Tibial nerve (tissue), 3 donors: ENCODE data around the gene S100A10.

ENCODE experiments used
- EP300 ChIP-seq, 2 donors: sonication (generic); formaldehyde crosslinking; IDR thresholded peaks; one replicate each; pipeline ENCODE4 v1.6.1; 2017; ENCODE audit warnings: antibody characterized with exemption in 2 of 2, mild to moderate bottlenecking in 1 of 2
- POLR2A ChIP-seq, 2 donors: fragments of 450-650 bp; IDR thresholded peaks; one replicate each; pipeline ENCODE4 v1.6.1; 2017; ENCODE audit warnings: antibody characterized with exemption in 2 of 2, mild to moderate bottlenecking in 2 of 2, moderate library complexity in 2 of 2

DNA sequence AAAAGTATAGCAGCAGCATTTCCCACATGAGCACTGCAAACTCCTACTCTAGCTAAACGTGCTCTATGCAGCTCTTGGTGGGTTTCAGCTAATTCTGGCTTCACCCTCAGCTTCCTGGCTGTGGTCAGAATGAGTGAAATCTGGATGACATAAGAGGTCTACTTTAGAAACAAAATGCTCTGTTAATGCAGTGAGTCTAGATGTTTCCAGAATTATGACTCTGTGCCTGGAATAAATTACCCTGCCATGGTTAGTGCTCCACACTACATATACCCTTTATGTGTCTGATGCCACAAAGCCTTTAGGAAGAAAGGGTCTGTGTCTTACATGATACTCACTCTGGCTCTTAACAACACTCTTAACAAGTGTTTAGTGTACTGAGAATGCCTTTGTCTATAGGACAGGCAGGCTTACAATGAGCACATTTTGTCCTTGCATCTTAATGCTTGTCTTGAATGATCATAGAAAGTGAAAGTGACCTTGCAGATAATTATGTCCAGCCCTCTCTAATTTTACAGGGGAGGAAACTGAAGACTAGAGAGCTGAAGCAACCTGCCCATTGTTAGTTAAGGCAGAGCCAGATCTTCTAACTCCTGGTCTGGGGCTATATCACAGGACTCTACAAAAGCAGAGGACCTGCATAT is 9.2 kb downstream of the S100A10 start:
- no peak for TF ChIP-seq POLR2A (IDR thresholded peaks at IDR 0.05)
- peak in 1 of 2 donors; percentile 7 for TF ChIP-seq EP300 (IDR thresholded peaks at IDR 0.05)
